A549 treated with Mapracorat at 1 μM for 4 hours (cell line): ENCODE data around the gene PAIP1. TPM values are rescaled to one million over a fixed set of nuclear protein-coding genes. Genes with fewer than 3 reads are reported as not detected.

ENCODE experiments used
- total RNA-seq: library from RNA; stranded (reverse); fragments of 200-300 nt; extraction: Qiagen RNA extraction; gene quantifications from 5 replicates; pipeline ENCODE4 v1.2.3, GENCODE V29; 2022

PAIP1 gene
- total RNA-seq: 96.8 to 119 TPM (median 109 TPM) in 5 replicates

GRCh38 chr5:43556857-43557542, at the start of gene PAIP1:
TSS of gene PAIP1 (minus strand) at chr5:43557077. CDS start at chr5:43556846, 231 bp downstream.

GRCh38 chr5:43602461-43603343, 45.8 kb upstream of the PAIP1 start, which contains the start of gene NNT:
TSS of gene NNT (plus strand) at chr5:43603180. CDS start at chr5:43609196, 6,016 bp downstream.

GRCh38 chr5:43514816-43515677, 41.8 kb downstream of the PAIP1 start, which contains the start of gene C5orf34:
TSS of gene C5orf34 (minus strand) at chr5:43515148. CDS start at chr5:43509339, 5,809 bp downstream.

GRCh38 chr5:43483298-43484105, 73.4 kb downstream of the PAIP1 start, which contains the start of gene TMEM267:
TSS of gene TMEM267 (minus strand) at chr5:43483865. CDS start at chr5:43453969, 29,896 bp downstream.

Other genes with a start within 250 kb of the PAIP1 start
- 52.0 to 66.5 TPM (median 56.2 TPM) in 5 replicates for gene HMGCS1, start 243.7 kb downstream of the PAIP1 start, total RNA-seq
- gene CCL28, start 144.7 kb downstream of the PAIP1 start, total RNA-seq: 0.04 to 0.17 TPM (median 0.11 TPM) in 4 of 5 replicates, not detected in the other
- gene TMEM267, start 73.2 kb downstream of the PAIP1 start, total RNA-seq: 15.6 to 23.2 TPM (median 19.2 TPM) in 5 replicates
- 4.1 to 5.9 TPM (median 4.8 TPM) in 5 replicates for gene C5orf34, start 41.9 kb downstream of the PAIP1 start, total RNA-seq
- gene NNT, start 46.1 kb upstream of the PAIP1 start, total RNA-seq: 9.7 to 13.3 TPM (median 12.2 TPM) in 5 replicates